GM18909 (cell line): Measurements from ENCODE around the gene SLAIN1.

Source experiments
- ATAC-seq: cut with Tn5 transposase; IDR thresholded peaks from one replicate; pipeline ENCODE4 v1.9.1; 2021; ENCODE audit warnings: mild to moderate bottlenecking; ENCODE audit not compliant: unreplicated experiment, poor library complexity

Gene SLAIN1

DNA sequence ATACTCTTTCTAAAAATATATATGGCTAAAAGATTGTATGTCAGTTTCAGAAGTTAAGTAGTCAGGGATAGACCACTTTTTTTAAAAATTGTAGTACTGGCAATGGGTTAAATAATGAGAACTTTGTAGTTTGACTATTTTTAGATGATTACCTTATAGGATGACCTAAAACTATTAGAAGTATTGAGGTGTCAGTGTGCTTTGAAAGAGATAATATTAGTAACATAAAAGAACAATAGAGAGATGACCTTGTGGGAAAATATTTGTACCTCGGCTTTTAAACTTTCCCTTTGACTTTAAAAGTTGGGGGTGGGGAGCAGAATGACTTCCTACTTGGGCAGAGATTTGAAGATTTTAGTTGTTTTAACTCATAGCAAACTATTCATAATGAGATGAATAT is 48.3 kb downstream of the SLAIN1 start:
- no peak for ATAC-seq

DNA sequence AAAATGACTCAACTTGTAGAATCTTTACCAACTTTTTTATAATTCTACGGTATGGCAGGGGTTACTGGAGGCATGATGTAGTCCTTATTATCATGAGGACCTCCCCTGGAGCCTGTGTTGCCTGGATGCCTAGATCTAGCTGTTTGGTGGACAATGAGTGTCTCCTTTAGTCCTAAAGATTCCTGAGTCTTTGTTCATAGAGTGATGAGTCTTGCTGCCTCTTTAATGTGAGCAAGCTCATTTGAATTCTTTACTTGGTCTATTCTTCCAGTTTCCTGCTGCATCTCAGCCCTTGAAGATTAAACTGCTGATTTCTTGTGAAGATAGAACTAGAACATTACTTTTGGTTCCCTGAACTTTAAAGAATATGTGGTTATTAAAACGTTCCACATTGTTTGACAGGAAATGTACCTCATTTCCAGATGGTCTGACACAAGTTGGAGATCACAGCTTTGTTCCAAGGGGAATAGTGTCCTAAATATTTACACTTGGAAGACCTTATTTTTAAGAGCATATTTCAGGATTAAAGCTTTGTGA is 51.9 kb downstream of the SLAIN1 start:
- no peak for ATAC-seq

DNA sequence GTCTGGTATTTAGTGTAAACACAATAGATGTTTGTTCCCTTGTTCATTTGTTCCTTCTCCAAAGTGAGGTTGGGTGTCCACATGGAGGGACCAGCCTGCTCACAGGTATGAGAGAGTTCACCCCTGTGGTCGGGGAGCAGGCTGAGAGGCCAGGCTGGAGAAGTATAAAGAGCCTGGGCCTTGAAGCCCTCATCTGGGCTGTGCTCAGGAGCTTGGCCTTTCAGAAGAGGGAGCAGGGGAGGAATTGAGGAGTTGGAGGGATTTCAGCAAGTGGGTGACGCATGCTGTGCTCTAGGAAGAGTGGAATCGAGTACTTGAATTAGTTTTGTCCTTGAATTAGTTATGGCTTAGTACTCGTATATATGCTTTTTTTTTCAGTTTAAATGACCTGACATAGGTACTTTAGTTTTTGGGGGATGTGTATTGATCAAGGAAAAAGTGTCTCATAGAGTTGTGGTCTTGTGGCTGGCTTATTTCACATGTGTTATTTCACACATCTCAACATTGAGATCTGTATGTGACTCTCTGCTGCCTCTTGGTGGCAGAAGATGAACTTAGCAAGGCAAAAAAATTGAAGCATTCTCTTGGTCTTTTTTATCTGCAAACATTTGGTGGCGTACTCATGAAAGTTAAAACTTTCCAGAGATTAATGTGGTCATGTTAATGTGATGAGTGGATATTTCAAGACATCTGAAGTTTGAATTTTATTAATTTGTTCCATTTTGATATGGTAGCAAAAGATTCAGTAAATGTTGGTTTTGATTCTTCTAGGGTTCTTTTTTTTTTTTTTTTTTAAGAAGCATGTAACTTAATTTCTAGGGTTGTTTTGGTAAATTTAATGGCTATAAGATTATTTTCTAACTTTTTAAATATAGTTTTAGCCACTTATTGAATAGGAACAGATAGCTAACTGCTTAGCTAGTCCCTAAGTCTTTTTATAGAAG is 54.3 kb downstream of the SLAIN1 start:
- ATAC-seq: peak; percentile 82

DNA sequence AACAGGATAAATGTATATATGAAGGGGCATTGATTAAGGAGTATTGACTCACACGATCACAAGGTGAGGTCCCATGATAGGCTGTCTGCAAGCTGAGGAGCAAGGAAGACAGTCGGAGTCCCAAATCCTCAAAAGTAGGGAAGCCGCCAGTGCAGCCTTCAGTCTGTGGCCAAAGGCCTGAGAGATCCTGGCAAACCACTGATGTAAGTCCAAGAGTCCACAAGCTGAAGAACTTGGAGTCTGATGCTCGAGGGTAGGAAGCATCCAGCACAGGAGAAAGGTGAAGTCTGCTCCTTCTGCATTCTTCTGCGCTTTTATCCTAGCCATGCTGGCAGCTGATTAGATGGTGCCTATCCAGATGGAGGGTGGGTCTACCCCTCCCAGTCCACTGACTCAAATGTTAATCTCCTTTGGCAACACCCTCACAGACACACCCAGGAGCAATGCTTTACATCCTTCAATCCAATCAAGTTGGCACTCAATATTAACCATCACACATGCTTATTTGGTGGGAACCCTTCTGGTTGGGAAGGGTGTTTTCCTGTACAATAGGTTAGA is 55.1 kb downstream of the SLAIN1 start:
- no peak for ATAC-seq

DNA sequence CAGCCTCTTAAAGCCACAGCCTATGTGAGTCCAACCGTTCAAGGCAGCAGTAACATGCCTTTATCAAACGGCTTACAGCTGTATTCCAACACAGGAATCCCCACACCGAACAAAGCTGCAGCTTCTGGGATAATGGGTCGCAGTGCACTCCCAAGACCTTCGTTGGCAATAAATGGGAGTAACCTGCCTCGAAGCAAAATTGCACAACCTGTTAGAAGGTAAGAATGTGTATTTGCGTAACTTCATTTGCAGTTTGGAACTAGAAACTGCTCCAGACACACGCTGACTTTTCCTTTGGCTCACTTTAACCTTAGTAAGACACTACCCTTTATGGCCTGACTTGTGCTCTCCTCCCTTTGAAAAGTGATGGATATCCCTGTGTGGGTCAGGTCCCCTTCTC is 63.4 kb downstream of the SLAIN1 start:
- ATAC-seq: no peak

DNA sequence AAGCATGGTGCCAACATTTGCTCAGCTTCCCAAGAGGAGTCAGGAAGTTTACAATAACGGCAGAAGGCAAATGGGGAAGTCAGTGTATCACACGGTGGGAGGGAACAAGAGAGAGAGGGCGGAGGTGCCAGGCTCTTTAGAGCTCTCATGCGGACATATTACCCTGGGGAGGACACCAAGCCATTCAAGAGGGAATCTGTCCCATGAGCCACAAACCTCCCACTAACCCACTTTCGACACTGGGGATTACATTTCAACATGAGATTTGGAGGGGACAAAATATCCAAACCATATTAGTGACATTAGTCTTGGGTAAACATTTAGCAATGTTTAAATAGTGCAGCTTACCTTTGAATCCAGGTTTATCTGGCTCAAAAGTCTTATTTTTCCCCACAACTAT is 69.9 kb downstream of the SLAIN1 start:
- no peak for ATAC-seq

DNA sequence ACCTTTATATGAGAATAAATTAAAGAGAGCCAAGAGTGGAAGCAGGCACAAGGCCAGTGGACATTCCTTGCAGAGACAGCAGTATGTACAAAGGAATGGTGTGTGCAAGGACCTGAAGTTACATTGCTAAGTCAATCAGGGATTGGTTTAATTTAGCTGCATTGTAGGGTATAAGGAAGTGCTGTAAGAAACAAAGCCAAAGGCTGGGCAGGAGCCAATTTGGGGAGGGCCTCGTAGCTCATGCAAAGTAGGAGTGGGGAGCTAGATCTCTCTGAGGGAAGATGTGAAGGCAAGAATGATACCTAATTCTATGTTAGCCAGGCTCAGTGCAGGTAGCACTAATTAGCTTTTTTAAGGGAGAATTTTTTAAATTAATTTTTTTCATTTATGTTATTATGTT is 76.7 kb downstream of the SLAIN1 start:
- ATAC-seq: no peak

DNA sequence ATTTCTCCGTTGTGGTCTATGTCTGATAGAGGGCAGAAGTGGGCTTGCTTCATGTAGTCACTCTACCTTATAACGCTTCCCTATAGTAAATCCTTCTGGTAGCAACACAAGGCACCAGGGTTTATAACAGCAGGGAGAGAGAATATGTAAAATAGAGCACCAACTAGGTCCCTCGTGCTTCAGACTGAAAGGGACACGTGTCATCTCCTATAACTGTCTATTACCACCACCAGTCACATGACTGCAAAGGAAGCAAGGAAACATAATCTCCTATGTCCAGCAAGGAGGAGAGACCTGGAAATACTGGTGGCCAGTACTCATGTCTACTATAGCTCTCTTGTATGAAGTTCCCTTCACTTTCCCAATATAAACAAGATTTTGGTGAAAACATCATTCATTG is 79.2 kb downstream of the SLAIN1 start:
- no peak for ATAC-seq

DNA sequence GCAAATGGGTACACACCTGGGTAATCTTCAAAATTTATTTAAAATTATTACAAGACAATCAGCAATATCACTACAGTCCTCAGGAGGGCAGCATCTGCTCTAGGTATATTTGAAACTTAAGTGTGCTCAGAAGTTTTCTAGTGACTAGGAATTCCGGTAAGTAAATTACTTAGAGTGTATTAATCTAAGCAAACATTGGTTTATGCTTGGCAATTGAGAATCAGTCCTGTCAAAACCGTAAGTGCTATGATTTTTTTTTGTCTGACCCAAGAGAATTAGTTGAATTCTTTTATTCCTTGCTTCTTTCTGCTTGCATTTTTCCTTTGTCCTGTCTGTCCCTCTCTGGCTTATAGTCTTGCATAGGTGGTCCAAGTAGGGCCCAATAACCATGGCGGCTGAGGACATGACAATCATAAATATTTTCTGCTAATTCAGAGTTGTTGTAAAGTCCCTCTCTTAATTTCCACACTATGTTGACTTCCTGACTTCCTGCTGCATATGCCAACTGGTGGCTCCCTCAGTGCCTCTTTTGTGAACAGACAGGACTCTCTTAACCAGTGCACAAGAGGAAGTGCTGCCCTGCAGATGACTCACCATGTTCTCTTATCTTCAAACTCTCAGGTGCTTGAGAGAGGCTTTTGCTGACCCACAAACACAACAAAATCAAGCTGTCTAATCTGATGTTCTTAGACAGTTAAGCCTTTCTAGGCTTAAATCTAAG is 82.2 kb downstream of the SLAIN1 start:
- ATAC-seq: peak; percentile 86

DNA sequence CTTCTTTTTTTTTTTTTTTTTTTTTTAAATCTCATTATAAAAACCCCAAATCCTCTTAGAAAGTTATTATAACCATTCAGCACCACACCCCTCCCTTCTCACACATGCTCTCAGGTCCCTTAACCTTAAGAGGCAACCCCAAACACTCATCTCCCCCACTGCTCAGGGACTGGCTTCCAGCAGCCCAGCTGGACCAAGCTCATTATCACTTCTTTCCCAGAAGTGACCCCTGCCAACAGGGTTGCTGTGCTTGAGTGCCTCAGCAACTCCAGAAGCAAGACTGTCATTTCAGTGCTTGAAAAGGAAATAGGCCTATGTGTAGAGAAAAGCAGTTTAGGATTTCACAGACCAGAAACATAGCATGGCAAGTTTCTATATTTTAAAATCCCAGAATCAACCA is 84.3 kb downstream of the SLAIN1 start:
- ATAC-seq: no peak

DNA sequence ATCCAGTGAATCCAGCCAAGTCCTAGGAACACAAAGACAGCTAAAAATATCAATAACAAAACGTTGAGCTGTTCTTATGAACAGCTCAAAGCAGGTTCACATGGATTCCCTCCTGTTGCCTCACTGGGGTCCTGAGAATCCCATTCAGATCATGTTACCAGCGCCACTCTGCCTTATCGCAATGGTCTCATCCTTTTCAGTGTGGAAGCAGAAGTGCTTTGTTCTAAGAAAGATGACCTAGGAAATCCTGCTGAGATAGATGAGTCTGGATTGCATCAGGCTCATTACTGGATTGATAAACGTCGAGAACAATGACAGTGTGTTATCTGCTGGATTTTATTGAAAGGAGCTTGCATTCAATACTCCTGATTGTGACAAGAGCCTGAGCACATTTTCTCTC is 87.0 kb downstream of the SLAIN1 start:
- ATAC-seq: no peak

DNA sequence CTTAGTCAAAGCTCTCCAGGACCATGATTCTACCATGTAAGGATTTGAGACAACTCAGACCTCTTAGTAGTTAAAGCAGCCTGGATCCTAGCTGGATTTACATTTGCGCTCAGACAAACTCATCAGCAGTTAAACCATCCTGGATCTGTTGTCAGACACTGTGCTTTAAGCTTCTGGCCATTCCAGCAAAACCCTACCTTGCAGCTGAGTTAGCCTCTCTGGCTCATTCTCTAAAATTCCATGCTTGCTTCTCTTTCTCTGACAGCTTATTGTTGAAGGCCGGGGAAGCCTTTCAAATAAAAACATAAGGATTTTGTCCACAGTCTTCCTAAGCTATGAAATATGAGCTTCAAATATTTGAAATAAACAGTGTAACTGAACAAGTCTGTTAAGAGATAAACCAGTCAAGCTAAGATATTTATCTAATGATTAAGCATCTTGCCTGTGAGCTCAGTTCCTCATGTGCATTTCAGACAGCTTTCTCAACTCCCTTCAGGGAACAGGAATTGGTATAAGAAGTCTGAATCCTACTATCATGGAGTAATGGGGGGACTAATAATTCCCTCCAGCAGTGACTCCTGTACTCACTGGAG is 89.3 kb downstream of the SLAIN1 start:
- no peak for ATAC-seq

DNA sequence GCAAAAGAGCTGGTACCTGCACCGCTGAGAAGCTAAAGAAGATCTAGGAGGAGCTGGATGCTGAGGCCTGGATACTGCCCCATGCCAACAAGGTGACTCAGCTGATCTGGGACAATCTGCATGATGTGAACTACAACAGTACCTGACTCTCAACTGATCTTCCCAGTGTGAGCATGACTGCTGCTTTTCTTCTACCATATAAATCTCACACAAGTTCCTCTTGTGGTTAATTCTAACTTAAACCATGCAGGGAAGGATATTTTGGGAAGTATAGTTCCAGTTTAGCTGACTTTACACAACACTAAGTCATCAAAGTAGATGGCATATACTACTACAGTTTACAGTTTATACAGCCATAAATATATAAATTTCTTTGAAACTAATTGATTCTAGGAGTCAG is 91.9 kb downstream of the SLAIN1 start:
- ATAC-seq: no peak

DNA sequence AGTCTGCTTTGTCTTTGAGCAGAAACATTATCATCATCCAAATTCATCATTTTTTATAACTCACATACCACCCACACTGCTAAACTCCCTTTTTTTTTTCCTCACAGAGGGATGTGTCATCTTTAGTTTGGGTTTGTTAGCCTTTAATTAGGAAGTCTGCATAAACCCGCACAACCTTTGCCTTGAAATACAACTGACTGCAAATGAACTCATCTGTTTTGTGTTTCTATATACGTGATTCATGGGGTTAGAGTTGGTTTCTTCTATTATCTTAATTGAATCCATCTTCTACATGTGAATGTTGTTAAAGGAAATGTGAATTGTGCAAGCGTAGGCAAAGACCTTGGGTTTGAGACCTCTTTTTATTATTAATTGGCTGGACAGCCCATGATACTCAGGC is 102.7 kb downstream of the SLAIN1 start:
- no peak for ATAC-seq

DNA sequence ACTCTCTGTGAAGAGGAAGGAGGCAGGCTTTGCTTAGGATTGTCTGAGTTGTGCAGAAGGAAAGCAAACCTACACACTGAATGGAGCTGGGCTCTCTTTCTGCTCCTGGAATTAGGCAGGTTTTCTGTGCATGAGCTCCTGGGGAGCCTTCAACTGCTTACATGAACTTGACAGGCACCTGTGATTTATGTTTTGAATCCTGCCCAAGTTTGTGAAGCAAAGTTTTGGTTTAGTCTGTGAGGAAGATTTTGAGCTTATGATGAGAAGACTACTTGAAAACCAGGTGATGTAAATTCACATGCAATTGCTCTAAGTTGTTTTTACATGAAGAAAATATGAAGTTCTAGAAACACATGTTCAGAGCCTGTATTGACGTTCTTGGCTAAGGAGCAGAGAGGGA is 109.0 kb downstream of the SLAIN1 start:
- no peak for ATAC-seq

DNA sequence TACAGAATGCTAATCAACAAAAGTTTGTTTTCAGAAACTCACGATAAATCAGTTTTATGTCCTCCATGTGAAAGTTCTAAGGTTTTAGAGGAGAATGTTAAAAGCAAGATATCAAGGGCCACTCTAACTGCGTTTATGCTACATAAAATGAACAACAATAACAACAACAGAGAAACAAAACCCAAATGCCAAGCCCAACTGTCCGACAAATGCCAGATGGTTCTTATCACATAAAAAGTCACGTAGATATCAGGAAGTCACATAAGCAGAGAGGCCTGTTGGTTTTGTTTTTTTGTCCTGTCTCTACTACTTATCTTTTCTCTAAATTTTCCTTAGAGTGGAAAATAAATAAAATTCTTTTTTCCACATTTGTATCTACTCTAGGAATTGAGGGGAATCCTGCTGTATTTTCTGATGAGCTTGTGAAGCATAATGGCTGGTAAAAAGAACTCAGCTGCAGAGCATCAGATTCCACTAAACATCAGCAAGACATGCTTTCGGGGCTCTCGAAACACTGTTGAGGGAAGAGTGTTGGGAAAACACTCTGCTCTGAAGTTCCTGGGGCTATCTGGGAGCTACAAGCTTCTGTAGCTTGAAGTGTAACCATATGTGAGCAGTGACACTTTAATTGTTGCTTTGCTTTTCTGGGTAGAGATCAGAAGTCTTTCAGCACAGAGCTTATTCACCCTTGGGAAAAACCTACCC is 110.1 kb downstream of the SLAIN1 start:
- ATAC-seq: no peak

DNA sequence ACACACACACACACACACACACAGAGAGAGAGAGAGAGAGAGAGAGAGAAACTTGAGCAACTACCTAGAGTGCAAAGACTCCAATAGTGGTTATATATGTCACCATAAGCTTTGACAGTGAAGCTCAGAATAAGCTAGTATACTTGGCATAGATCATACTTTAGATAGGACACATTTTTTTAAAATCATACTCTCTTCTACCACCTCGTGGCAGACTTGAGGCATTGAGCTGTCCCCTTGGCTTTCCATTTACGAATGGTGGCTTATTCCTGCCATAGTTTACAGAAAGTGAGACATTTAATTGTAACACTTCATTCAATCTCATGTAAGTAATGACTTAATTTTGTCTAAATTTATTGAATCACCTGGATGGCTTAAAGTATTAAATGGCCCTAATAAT is 112.9 kb downstream of the SLAIN1 start:
- peak; percentile 95 for ATAC-seq

DNA sequence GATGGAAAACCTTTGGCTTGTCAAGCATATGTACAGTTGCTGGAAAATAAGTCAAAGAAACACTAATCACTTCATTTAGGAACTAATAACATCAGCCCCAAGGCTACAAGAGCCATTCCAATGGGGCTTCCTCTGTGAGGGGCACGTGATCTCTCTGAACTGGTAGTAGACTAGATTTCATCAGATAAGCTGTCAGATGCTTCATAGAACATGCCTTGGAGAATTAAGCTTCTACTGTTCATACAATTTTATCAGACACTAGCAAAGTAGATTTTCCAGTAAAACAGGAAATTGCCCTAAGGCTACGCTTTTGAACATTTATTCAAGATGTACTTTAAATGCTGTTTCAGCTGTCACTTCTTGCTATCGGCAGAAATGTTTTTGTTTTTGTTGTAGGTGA is 113.4 kb downstream of the SLAIN1 start:
- ATAC-seq: no peak

DNA sequence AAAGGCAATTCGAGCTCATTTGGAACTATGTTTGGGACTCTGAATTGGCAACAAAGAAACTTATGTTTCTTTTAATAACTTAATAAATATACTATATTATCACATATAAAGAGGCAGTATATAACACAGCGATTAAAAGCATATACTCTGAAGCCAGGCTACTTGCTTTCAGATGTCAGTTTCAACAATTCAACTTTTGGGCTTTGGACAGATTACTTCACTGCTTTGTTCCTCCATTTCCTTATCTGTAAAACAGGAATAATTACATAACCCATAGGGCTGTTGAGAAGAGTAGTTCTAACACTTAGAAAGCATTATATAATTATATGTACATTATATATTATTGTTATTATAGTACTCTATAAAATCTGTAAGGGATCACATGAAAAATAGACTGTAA is 113.9 kb downstream of the SLAIN1 start:
- no peak for ATAC-seq

DNA sequence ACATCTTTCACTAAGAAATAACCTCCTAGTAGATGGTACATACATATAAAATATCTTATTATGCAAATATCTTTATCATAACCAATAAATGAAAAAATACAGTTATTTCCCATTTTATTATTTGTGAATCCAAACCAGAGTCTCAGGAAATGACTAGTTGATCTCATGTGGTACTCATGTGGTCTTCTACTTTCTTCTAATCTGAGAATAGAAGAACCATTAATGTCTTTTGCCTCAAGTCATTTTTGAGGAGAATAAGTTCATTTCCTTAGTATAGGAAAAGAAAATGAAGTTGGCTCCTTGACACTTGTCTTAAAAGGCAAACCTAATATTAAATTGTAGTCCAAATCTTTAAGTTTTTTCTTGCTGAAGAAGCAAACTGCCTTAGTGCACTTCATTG is 114.5 kb downstream of the SLAIN1 start:
- ATAC-seq: no peak
